Measurements from ENCODE around the gene STOML1.

Gene STOML1

DNA sequence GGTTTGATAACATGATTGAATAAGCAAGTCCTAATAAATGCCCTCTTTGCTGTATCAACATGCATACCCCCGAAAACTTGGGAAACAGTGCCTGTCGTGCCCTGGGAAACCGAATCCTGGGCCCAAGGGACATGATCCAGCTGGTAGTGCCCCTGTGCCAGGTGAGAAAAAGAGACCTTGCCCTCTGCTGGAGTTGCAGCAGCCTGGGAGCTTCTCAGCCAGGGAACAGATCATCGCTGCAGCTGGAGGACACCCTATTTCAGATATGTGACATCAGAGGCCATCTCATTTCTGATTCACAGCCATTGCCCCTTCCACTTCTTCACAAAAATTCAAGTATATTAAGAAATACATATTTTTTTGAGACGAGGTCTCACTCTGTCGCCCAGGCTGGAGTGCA is 32.3 kb downstream of the STOML1 start:
- no peak overlapping the region for H3K9ac ChIP-seq (ENCODE audit: low read length)
- H3F3A ChIP-seq (ENCODE audit: insufficient read depth, low read length): no peaks in the 10 kb centered on the region
- H3K4me2 ChIP-seq (ENCODE audit: low read length): no peak overlapping the region
- H3K4me1 ChIP-seq (ENCODE audit: insufficient read depth, low read length, severe bottlenecking): peaks cover under 1% of the 10 kb centered on the region
- H3K36me3 ChIP-seq (ENCODE audit: insufficient read depth, low read length): no peaks in the 10 kb centered on the region
- H3K79me2 ChIP-seq (ENCODE audit: insufficient read depth, low read length): no peaks in the 10 kb centered on the region
- H3K27me3 ChIP-seq (ENCODE audit: insufficient read depth, low read length): no peaks in the 10 kb centered on the region
- no peak overlapping the region for H3K4me3 ChIP-seq (ENCODE audit: low read depth, low read length, poor library complexity, severe bottlenecking)
- no peaks in the 10 kb centered on the region for H3K9me3 ChIP-seq (ENCODE audit: low read length)
- H3K9me2 ChIP-seq (ENCODE audit: low read depth, low read length): no peaks in the 10 kb centered on the region
- no peak overlapping the region for H3K27ac ChIP-seq (ENCODE audit: low read depth, low read length, poor library complexity, severe bottlenecking)
- TF ChIP-seq, protein P1, sequence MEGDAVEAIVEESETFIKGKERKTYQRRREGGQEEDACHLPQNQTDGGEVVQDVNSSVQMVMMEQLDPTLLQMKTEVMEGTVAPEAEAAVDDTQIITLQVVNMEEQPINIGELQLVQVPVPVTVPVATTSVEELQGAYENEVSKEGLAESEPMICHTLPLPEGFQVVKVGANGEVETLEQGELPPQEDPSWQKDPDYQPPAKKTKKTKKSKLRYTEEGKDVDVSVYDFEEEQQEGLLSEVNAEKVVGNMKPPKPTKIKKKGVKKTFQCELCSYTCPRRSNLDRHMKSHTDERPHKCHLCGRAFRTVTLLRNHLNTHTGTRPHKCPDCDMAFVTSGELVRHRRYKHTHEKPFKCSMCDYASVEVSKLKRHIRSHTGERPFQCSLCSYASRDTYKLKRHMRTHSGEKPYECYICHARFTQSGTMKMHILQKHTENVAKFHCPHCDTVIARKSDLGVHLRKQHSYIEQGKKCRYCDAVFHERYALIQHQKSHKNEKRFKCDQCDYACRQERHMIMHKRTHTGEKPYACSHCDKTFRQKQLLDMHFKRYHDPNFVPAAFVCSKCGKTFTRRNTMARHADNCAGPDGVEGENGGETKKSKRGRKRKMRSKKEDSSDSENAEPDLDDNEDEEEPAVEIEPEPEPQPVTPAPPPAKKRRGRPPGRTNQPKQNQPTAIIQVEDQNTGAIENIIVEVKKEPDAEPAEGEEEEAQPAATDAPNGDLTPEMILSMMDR (IDR thresholded peaks at IDR 0.05; ENCODE audit: low read length): no peak
- no peak for TF ChIP-seq EZH2 (IDR thresholded peaks at IDR 0.05; ENCODE audit: borderline replicate concordance, low read length)
- no peaks in the 10 kb centered on the region for H4K20me1 ChIP-seq (ENCODE audit: insufficient read depth, low read length)
- H2AFZ ChIP-seq (ENCODE audit: low read length): no peak overlapping the region

DNA sequence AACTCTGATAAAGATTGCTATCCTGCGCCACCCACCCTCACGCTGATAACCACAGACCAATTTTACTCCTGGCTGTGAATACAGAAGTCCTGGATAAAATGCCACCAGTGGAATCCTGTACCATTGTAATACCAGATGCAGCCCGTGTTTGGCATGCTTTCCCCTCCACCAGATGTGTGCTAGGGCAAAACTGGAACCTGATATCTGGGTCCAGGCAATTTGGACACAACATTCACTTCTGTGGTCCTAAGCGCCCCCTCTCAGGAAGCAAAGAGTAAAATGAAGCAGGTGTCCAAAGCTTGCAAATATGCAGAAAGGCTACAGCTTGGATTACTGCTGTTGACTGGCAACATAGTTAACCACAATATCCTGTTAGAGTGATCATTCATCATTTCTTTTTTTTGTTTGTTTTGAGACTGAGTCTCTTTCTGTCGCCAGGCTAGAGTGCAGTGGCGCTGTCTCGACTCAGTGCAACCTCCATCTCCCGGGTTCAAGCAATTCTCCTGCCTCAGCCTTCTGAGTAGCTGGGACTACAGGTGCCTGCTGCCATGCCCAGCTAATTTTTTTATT is 33.0 kb downstream of the STOML1 start:
- Histone ChIP-seq H3K9me3 (ENCODE audit: low read length) (no peaks in the 10 kb centered on the region), H3K4me3 (ENCODE audit: low read depth, low read length, poor library complexity, severe bottlenecking) (no peak overlapping the region), H2AFZ (ENCODE audit: low read length) (no peak overlapping the region), H3K36me3 (ENCODE audit: insufficient read depth, low read length) (no peaks in the 10 kb centered on the region), H3K27ac (ENCODE audit: low read depth, low read length, poor library complexity, severe bottlenecking) (no peak overlapping the region), H3K27me3 (ENCODE audit: insufficient read depth, low read length) (no peaks in the 10 kb centered on the region), H4K20me1 (ENCODE audit: insufficient read depth, low read length) (no peaks in the 10 kb centered on the region), H3K4me2 (ENCODE audit: low read length) (no peak overlapping the region), H3F3A (ENCODE audit: insufficient read depth, low read length) (no peaks in the 10 kb centered on the region), H3K9ac (ENCODE audit: low read length) (no peak overlapping the region), H3K9me2 (ENCODE audit: low read depth, low read length) (no peaks in the 10 kb centered on the region), H3K79me2 (ENCODE audit: insufficient read depth, low read length) (no peaks in the 10 kb centered on the region), H3K4me1 (ENCODE audit: insufficient read depth, low read length, severe bottlenecking) (no peaks in the 10 kb centered on the region)
- TF ChIP-seq, protein P1 (IDR thresholded peaks at IDR 0.05; ENCODE audit: low read length): no peak
- no peak for TF ChIP-seq EZH2 (IDR thresholded peaks at IDR 0.05; ENCODE audit: borderline replicate concordance, low read length)

DNA sequence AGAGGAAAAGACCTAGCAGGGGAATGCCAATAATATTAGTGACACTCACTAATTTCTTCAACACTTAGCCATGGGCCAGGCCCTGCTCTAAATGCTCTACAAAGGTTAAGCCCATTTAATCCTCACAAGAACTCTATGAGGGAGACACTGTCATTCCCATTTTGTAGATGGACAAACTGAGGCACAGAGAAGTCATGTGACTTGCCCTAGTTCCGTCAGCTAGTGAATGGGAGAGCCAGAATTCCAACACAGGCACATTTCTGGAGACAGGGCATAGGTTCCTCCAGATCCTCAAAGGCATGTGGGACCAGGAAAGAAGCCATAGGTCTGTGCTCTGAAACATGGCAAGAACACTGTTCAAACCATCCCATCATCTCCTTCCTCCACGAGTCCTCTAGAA is 34.3 kb downstream of the STOML1 start:
- no peaks in the 10 kb centered on the region for H3K4me1 ChIP-seq (ENCODE audit: insufficient read depth, low read length, severe bottlenecking)
- no peaks in the 10 kb centered on the region for H3K9me3 ChIP-seq (ENCODE audit: low read length)
- no peak overlapping the region for H3K4me2 ChIP-seq (ENCODE audit: low read length)
- H3K27ac ChIP-seq (ENCODE audit: low read depth, low read length, poor library complexity, severe bottlenecking): no peak overlapping the region
- H3K9me2 ChIP-seq (ENCODE audit: low read depth, low read length): no peaks in the 10 kb centered on the region
- no peak overlapping the region for H2AFZ ChIP-seq (ENCODE audit: low read length)
- H3K36me3 ChIP-seq (ENCODE audit: insufficient read depth, low read length): no peaks in the 10 kb centered on the region
- H3K27me3 ChIP-seq (ENCODE audit: insufficient read depth, low read length): no peaks in the 10 kb centered on the region
- H3K4me3 ChIP-seq (ENCODE audit: low read depth, low read length, poor library complexity, severe bottlenecking): no peak overlapping the region
- no peaks in the 10 kb centered on the region for H3F3A ChIP-seq (ENCODE audit: insufficient read depth, low read length)
- no peak for TF ChIP-seq EZH2 (IDR thresholded peaks at IDR 0.05; ENCODE audit: borderline replicate concordance, low read length)
- TF ChIP-seq, protein P1 (IDR thresholded peaks at IDR 0.05; ENCODE audit: low read length): no peak
- H3K9ac ChIP-seq (ENCODE audit: low read length): no peak overlapping the region
- no peaks in the 10 kb centered on the region for H4K20me1 ChIP-seq (ENCODE audit: insufficient read depth, low read length)
- H3K79me2 ChIP-seq (ENCODE audit: insufficient read depth, low read length): no peaks in the 10 kb centered on the region
